ENCODE measurements around the gene HCLS1. TPM values are rescaled to one million over a fixed set of nuclear protein-coding genes. Genes with fewer than 3 reads are reported as not detected.

The HCLS1 gene
- total RNA-seq, 3 donors from 2014 or later (not counting 1 experiment from before 2014, with no cell fraction given) = 331 to 356 (median 336) TPM

DNA sequence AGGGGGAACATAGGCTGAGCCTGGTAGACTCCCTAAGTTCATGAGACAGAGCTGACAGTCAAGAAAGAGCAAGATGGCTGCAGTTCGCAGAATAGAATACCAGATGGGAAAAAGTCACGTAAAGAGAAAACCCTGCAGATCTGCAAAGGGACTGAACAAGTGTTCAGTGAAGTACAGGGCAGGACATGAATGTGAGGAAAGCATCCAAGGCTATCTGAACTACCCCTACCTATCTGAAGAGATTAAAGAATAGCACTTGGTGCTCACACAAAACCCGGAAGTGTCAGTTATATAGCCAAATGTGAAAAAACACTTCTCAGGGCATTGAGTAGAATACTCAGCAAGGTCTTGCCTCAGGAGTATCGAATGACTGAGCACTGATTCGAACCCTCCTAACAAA, 44.8 kb upstream of the HCLS1 start:
- Mint-ChIP-seq H3K4me1 (peaks cover 4 to 5% of the 10 kb centered on the region in 2 donors), H3K4me3 (no peak overlapping the region), H3K27ac (no peak overlapping the region), H3K27me3 (ENCODE audit: low read depth in 2 of 2) (no peaks in the 10 kb centered on the region), H3K36me3 (peaks cover 8% of the 10 kb centered on the region), H3K9me3 (no peaks in the 10 kb centered on the region)
- TF ChIP-seq, protein P1, sequence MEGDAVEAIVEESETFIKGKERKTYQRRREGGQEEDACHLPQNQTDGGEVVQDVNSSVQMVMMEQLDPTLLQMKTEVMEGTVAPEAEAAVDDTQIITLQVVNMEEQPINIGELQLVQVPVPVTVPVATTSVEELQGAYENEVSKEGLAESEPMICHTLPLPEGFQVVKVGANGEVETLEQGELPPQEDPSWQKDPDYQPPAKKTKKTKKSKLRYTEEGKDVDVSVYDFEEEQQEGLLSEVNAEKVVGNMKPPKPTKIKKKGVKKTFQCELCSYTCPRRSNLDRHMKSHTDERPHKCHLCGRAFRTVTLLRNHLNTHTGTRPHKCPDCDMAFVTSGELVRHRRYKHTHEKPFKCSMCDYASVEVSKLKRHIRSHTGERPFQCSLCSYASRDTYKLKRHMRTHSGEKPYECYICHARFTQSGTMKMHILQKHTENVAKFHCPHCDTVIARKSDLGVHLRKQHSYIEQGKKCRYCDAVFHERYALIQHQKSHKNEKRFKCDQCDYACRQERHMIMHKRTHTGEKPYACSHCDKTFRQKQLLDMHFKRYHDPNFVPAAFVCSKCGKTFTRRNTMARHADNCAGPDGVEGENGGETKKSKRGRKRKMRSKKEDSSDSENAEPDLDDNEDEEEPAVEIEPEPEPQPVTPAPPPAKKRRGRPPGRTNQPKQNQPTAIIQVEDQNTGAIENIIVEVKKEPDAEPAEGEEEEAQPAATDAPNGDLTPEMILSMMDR (IDR thresholded peaks at IDR 0.05) = no peak
- no peaks in the 10 kb centered on the region for H3K9me3 ChIP-seq (ENCODE audit: control insufficient read depth, insufficient read depth, low read length)
- no peak overlapping the region for H3K27ac ChIP-seq (ENCODE audit: low read length)
- DNase-seq (no peak), ATAC-seq (no peak)
- peaks cover 23% of the 10 kb centered on the region for H3K36me3 ChIP-seq (ENCODE audit: control insufficient read depth, insufficient read depth, low read length)
- intact Hi-C loops (cut with micrococcal nuclease) = no loop called here
- H3K4me3 ChIP-seq (ENCODE audit: low read length) = no peak overlapping the region
- WGBS (ENCODE audit: insufficient coverage) = 100% methylated on average over 5 of the region's 5 CpGs
- no peaks in the 10 kb centered on the region for H3K4me1 ChIP-seq (ENCODE audit: control insufficient read depth, insufficient read depth, low read length)
- H3K27me3 ChIP-seq (ENCODE audit: control insufficient read depth, insufficient read depth, low read length) = no peaks in the 10 kb centered on the region

- no peak overlapping the region for H3K27ac ChIP-seq (ENCODE audit: low read length)
- no peak overlapping the region for H3K4me3 Mint-ChIP-seq
- H3K4me1 Mint-ChIP-seq = no peaks in the 10 kb centered on the region
- peaks cover 35% of the 10 kb centered on the region for H3K36me3 ChIP-seq (ENCODE audit: control insufficient read depth, insufficient read depth, low read length)
- H3K9me3 ChIP-seq (ENCODE audit: control insufficient read depth, insufficient read depth, low read length) = no peaks in the 10 kb centered on the region
- WGBS (ENCODE audit: insufficient coverage) = 100% methylated on average over 2 of the region's 5 CpGs
- no peak overlapping the region for H3K27ac Mint-ChIP-seq
- no peaks in the 10 kb centered on the region for H3K27me3 Mint-ChIP-seq (ENCODE audit: low read depth in 2 of 2)
- TF ChIP-seq, protein P1 (IDR thresholded peaks at IDR 0.05) = no peak
- peaks cover 8% of the 10 kb centered on the region for H3K36me3 Mint-ChIP-seq
- no peak overlapping the region for H3K4me3 ChIP-seq (ENCODE audit: low read length)
- DNase-seq = no peak
- no peaks in the 10 kb centered on the region for H3K9me3 Mint-ChIP-seq
- H3K4me1 ChIP-seq (ENCODE audit: control insufficient read depth, insufficient read depth, low read length) = no peaks in the 10 kb centered on the region
- no peak for ATAC-seq
- intact Hi-C loops (cut with micrococcal nuclease) = no loop called here
- H3K27me3 ChIP-seq (ENCODE audit: control insufficient read depth, insufficient read depth, low read length) = no peaks in the 10 kb centered on the region
These were observed 43.3 kb upstream of the HCLS1 start for GRCh38 chr3:121703973-121704372.

DNA sequence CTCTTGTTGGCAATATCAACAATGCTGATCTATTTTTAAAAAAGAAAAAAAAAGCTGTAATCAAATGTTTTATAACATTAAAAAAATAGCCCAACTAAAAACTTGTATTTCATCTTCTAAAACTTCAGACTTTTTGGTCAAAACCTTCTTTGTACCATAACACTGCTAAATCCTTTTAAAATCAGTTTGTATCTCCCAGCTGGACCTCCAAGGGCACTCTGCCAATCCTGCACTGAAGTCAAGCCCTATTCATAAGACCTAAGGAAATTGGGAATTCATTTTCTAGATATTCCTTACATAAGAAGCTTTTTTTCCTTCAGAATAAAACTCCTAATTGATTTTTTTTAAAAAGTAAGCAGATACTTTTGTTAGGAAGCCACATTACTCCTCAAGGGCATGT, 38.2 kb upstream of the HCLS1 start:
- H3K36me3 Mint-ChIP-seq = peaks cover 24% of the 10 kb centered on the region
- no peak for ATAC-seq
- Histone ChIP-seq H3K36me3 (ENCODE audit: control insufficient read depth, insufficient read depth, low read length) (peaks cover 60% of the 10 kb centered on the region), H3K27me3 (ENCODE audit: control insufficient read depth, insufficient read depth, low read length) (no peaks in the 10 kb centered on the region), H3K4me3 (ENCODE audit: low read length) (no peak overlapping the region), H3K4me1 (ENCODE audit: control insufficient read depth, insufficient read depth, low read length) (no peaks in the 10 kb centered on the region), H3K9me3 (ENCODE audit: control insufficient read depth, insufficient read depth, low read length) (no peaks in the 10 kb centered on the region), H3K27ac (ENCODE audit: low read length) (no peak overlapping the region)
- no peak overlapping the region for H3K4me3 Mint-ChIP-seq
- no peaks in the 10 kb centered on the region for H3K27me3 Mint-ChIP-seq (ENCODE audit: low read depth in 2 of 2)
- no peak overlapping the region for H3K27ac Mint-ChIP-seq
- no peak for DNase-seq
- intact Hi-C loops (cut with micrococcal nuclease) = no loop called here
- H3K4me1 Mint-ChIP-seq = no peaks in the 10 kb centered on the region
- TF ChIP-seq, protein P1 (IDR thresholded peaks at IDR 0.05) = no peak
- no peaks in the 10 kb centered on the region for H3K9me3 Mint-ChIP-seq

DNA sequence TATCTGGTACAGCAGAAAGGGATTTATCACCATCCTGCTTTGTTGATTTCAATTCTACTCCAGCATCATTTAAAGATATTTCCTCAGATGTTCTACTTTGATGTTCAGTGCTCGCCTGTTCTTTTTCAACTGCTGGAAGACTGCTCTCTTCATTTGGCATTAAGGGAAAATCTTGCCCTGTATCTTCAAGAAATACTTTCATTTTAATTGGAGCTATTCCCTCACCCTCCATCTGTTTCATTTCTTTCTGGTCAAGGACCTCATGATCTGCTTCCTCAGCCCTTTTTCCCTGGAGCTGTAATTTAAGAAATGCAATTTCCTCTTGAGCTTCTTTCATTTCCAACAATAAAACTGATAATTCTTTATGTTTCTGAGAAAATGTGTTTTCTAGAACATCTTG, 37.8 kb upstream of the HCLS1 start:
- Histone ChIP-seq H3K4me1 (ENCODE audit: control insufficient read depth, insufficient read depth, low read length) (no peaks in the 10 kb centered on the region), H3K27me3 (ENCODE audit: control insufficient read depth, insufficient read depth, low read length) (no peaks in the 10 kb centered on the region), H3K27ac (ENCODE audit: low read length) (no peak overlapping the region), H3K4me3 (ENCODE audit: low read length) (no peak overlapping the region), H3K36me3 (ENCODE audit: control insufficient read depth, insufficient read depth, low read length) (peaks cover 60% of the 10 kb centered on the region), H3K9me3 (ENCODE audit: control insufficient read depth, insufficient read depth, low read length) (no peaks in the 10 kb centered on the region)
- TF ChIP-seq, protein P1 (IDR thresholded peaks at IDR 0.05) = no peak
- no peak overlapping the region for H3K4me3 Mint-ChIP-seq
- DNase-seq (no peak), ATAC-seq (no peak)
- H3K4me1 Mint-ChIP-seq = no peaks in the 10 kb centered on the region
- H3K9me3 Mint-ChIP-seq = no peaks in the 10 kb centered on the region
- no peak overlapping the region for H3K27ac Mint-ChIP-seq
- intact Hi-C loops (cut with micrococcal nuclease) = no loop called here
- H3K27me3 Mint-ChIP-seq (ENCODE audit: low read depth in 2 of 2) = no peaks in the 10 kb centered on the region
- peaks cover 20% of the 10 kb centered on the region for H3K36me3 Mint-ChIP-seq
- WGBS (ENCODE audit: insufficient coverage) = 100% methylated on average over 1 of the region's 1 CpG
